Measurements from ENCODE around the gene CACNB4. TPM values are rescaled to one million over a fixed set of nuclear protein-coding genes. Genes with fewer than 3 reads are reported as not detected.

Gene CACNB4
- total and polyA plus RNA-seq, 9 of the 15 experiments (the other 6 are each of a cell fraction or from before 2014, with no cell fraction given): 0.01 to 0.20 (median 0.04) TPM; not detected in 1

DNA sequence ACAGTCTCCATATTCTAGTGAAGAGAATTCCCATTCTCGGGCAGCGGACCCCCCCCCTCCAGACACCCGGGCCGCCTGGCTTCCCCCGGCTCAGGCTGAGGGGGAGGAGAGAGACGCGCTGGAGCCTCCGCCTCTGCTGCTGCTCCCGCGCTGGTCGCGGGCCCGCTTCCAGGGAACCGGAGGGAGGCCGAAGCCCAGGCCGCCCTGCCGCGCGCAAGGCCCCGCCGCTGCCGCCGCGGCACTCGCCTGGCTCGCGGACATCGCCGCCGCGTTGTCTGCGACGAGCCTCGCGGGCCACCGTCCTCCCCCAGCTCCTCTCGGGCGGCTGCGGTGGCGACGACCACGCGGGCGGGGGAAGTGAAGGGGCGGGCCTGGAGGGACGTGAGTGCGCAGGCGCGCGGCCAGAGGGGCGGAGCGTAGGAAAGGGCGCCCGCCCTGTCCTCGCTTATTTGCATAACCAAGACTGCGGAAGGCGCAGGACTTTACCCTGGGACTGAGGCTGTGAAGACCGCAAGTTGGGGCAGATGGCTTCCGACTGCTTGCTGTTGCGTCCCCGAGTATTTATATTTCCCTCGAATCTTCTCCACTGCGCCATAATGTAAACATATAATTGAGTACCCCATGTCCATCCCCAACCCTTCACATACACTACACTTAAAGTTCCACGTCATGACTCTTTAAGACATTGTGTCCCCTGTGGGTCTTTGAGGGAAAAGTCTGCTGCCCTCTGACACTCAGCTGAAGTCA, 270.5 kb downstream of the CACNB4 start, which contains the start of gene ARL5A (continued):
- TF ChIP-seq HIVEP1 (CRISPR knock-in tag; IDR thresholded peaks at IDR 0.05) (0 out of 2 replicates have a peak, but pooled peaks have one; percentile 52), NCOA1 (IDR thresholded peaks at IDR 0.05; ENCODE audit: low read depth) (0 out of 2 replicates have a peak, but pooled peaks have one; percentile 70), SMARCE1 (IDR thresholded peaks at IDR 0.05) (peak; percentile 83), ZNF589 (CRISPR knock-in tag; IDR thresholded peaks at IDR 0.05; ENCODE audit: low read depth) (no peak), MAFG (tag; conservative IDR thresholded peaks at IDR 0.05) (no peak), MITF (IDR thresholded peaks at IDR 0.05) (no peak), NFRKB (IDR thresholded peaks at IDR 0.05; ENCODE audit: low read depth) (peak; percentile 85; the same call in 1 of the 2 replicates), ZNF140 (CRISPR knock-in tag; IDR thresholded peaks at IDR 0.05) (no peak), ZEB2 (IDR thresholded peaks at IDR 0.05) (peak; percentile 38; the same call in 1 of the 2 replicates), ZHX1 (conservative IDR thresholded peaks at IDR 0.05; ENCODE audit: low read length) (no peak; the same call in 1 of the 2 replicates), BRF2 (IDR thresholded peaks at IDR 0.05; ENCODE audit: borderline replicate concordance, insufficient read depth, insufficient read length) (no peak), ZNF3 (CRISPR knock-in tag; IDR thresholded peaks at IDR 0.05) (no peak), SIRT6 (IDR thresholded peaks at IDR 0.05; ENCODE audit: low read depth, low read length) (no peak), KLF16 (IDR thresholded peaks at IDR 0.05) (no peak), ZNF232 (CRISPR knock-in tag; IDR thresholded peaks at IDR 0.05) (no peak)
- TF ChIP-seq, protein P1, sequence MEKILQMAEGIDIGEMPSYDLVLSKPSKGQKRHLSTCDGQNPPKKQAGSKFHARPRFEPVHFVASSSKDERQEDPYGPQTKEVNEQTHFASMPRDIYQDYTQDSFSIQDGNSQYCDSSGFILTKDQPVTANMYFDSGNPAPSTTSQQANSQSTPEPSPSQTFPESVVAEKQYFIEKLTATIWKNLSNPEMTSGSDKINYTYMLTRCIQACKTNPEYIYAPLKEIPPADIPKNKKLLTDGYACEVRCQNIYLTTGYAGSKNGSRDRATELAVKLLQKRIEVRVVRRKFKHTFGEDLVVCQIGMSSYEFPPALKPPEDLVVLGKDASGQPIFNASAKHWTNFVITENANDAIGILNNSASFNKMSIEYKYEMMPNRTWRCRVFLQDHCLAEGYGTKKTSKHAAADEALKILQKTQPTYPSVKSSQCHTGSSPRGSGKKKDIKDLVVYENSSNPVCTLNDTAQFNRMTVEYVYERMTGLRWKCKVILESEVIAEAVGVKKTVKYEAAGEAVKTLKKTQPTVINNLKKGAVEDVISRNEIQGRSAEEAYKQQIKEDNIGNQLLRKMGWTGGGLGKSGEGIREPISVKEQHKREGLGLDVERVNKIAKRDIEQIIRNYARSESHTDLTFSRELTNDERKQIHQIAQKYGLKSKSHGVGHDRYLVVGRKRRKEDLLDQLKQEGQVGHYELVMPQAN (IDR thresholded peaks at IDR 0.05; ENCODE audit: borderline replicate concordance): peak; percentile 39; the same call in 1 of the 2 replicates

Measured in K562 (cell line).